NCI-H1105 treated with DMSO at 0.1 percent for 48 hours (cell line): ENCODE measurements around the gene HOGA1.

Source experiments
- DNase-seq: peaks from one replicate; lab custom pipeline; 2025; lab: John Stamatoyannopoulos, UW

HOGA1 gene

GRCh38 chr10:97580421-97581367, 3.5 kb upstream of the HOGA1 start:
- DNase-seq = no peak

- DNase-seq = no peak
Observed at GRCh38 chr10:97582169-97582568, 2.0 kb upstream of the HOGA1 start.

DNA sequence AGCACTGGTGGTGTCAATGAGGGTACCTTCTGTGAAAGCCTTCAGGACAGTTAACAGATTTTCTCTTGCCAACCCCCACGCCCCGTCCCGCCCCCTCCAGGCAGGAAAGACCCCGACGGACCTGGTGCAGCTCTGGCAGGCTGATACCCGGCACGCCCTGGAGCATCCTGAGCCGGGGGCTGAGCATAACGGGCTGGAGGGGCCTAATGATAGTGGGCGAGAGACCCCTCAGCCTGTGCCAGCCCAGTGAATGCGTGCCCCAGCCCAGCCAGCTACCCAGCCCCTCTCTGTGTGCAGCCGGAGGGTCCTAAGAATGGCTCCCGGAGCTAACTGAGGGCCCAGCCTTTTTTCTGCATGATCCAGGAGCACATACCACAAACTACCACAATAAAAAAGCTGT, 713 bp upstream of the HOGA1 start:
- DNase-seq = no peak

GRCh38 chr10:97584798-97585438, 729 bp downstream of the HOGA1 start:
- no peak for DNase-seq

- DNase-seq = no peak
Observed at GRCh38 chr10:97585439-97585811, 1.2 kb downstream of the HOGA1 start.

GRCh38 chr10:97587183-97587582, 3.0 kb downstream of the HOGA1 start:
- no peak for DNase-seq

GRCh38 chr10:97589479-97589878, 5.3 kb downstream of the HOGA1 start, which contains the start of gene C10orf62:
Gene C10orf62, plus strand, starts transcription at chr10:97589721. Its CDS starts 177 bp downstream, at chr10:97589898.
- DNase-seq = no peak

GRCh38 chr10:97590082-97590747, 6.0 kb downstream of the HOGA1 start:
- DNase-seq = no peak

DNA sequence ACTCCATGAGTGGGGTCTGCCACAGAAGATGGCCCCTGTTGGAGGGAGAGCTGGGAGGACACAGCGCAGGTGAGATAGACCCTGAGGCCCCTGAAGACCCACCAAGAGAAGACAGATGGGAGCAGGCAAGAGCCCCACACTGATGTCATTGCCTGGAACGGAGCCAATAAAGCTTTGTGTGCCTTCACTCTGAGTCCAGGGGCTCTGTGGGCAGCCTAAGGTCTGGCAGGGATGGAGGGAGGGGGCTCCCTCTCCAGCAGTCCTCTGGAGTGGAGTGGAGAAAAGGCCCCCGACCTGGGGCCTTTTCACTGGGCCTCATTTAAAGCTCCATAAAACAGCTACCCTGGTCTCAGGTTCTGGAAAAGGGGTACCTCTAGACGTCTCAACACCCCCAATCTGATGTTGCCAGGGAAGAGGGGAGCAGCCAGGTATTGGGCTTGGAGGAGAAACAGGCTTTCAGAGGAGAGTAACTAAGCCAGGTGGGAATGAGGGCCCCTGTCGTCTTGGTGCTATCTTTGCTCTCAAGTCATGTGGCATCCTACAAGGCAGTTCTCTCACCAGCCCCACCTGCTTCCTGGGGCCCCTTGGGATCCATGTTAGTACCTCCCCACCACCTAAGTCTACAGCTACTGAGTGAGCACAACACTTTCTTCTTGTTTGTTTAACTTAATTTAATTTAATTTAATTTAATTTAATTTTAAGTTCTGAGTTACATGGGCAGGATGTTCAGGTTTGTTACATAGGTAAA, 6.7 kb downstream of the HOGA1 start:
- DNase-seq = no peak

- no peak for DNase-seq
Observed at GRCh38 chr10:97593421-97593820, 9.2 kb downstream of the HOGA1 start.

DNA sequence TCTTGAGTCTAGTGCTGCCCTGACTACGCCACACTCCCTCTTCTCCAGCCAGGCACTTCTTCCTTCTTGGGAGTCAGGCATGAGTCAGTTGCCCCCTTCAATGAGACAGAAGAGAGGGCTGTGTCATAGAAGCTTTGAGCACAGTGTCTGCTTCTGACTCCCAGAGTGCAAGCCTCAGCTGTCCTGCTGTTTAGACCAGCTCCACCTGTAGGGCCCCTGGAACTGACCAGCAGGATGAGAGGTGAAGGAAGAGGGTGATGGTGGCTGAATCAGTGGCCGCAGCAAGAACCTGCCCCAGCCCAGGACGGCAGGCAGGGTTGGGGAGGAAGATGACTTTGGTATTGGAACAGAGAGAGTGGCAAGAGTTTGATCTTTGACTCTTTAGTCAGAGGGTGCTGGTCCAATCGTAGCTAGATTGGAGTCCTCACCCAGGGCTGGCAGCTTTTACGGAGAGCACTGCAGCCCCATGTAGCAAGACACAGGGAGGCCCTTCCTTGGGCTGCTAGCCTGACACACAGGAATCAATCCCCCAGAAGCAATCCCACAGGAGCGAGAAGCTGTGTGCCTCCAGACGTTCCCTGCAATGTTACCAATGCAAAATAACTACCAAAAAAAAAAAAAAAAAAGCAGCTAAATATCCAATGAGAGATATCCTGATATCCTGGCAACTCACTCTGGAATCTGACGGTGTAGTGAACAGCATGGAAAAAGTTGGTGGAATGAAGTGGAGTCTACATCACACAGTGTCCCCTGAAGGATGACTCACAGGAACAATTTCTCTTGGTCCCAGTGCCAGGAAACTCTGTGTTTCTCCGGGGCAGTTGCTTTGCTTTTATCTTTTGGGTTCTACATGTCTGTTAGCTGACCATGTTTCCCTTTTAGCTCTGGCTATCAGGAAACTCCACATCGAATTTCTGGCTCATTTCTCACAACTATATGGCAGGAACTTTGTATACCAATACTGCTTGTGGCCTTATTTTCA, 12.2 kb downstream of the HOGA1 start:
- DNase-seq = no peak

DNA sequence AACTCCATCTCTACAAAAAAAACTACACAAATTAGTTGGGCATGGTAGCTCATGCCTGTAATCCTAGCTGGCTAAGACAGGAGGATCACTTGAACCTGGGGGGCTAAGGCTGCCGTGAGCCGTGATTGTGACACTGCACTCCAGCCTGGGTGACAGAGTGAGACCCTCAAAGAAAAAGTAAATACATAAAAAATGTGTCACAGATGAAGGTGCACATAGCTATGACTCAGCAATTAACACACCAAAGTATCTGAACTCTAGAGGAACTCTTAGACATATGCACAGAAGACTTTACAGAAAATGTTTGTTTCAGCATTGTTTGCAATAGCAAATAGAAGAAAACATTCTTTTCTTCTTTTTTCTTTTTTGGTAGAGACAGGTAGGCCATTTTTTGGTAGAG, 13.6 kb downstream of the HOGA1 start:
- DNase-seq = no peak

GRCh38 chr10:97598407-97599271, 14.4 kb downstream of the HOGA1 start:
- no peak for DNase-seq

DNA sequence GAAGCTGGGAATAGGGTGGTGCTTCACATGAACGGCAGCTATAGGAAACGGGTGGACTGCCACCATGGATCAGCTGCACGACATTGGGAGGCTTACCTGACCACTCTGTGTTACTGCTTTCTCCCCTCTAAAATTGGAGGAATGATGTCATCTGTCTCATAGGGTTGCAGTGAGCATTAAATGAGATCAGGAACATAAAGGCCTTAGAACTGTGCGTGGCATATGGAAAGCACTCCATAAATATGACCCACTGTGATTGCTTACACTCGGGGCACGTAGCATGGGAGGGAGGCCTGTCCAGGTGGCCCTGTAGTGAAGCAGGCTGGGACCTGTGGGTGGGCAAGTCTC, 15.1 kb downstream of the HOGA1 start:
- no peak for DNase-seq

- DNase-seq = no peak
Observed at GRCh38 chr10:97600616-97601015, 16.4 kb downstream of the HOGA1 start.

- no peak for DNase-seq
Observed at GRCh38 chr10:97601268-97602215, 17.4 kb downstream of the HOGA1 start.

DNA sequence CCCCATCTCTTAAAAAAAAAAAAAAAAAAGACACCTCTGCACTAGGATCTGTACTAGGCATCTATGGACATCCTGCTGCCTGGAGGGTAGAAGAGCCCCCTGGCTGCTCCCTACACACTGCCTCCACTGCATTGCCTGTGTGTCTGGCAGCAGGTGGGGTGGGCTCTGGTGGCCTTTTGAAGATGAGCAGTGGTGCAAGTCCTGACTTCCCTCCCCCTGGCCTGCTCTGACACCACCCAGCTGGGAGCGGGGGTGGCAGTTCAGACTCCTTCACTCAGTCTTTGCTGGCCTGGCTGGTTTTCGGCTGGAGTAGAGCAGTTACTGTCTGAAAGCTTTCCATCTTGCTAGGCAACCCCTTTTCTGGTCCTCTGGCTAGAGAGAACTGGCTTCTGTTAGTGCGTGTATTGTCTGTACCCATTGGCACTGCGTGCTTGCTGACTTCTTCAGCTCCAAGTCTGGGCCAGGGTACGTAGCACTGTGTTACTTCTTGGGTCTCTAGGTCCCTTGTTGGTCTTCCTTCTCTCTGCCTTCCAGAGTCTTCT, 23.0 kb downstream of the HOGA1 start:
- DNase-seq = no peak

- DNase-seq = no peak
Observed at GRCh38 chr10:97608991-97609561, 24.9 kb downstream of the HOGA1 start.
